RWPE2 (cell line): ENCODE measurements around the gene FAM118A.
"Not testable (repeated sequence)": the region's sequence is repeated elsewhere in the genome, so short reads cannot be mapped to it uniquely, and the experiment has no call there.

Experiments used
- ATAC-seq: fragments of 200-7000 bp; cut with Tn5 transposase; 3 replicates; pipeline ENCODE4 v1.9.1; 2021; ENCODE audit warnings: low read depth
- DNase-seq: peaks from one replicate; pipeline ENCODE4 v3.0.0-alpha.2; 2020; ENCODE audit warnings: low spot score
- H3K27ac ChIP-seq: fragments of 450-650 bp; 2 replicates; pipeline ENCODE4 v1.5.1; 2017; ENCODE audit warnings: mild to moderate bottlenecking; ENCODE audit not compliant: poor library complexity, severe bottlenecking
- H3K27me3 ChIP-seq: fragments of 250-450 bp; sonication (Bioruptor Pico); 2 replicates; pipeline ENCODE4 v1.5.1; 2021; ENCODE audit warnings: mild to moderate bottlenecking, moderate library complexity; ENCODE audit not compliant: insufficient read depth, poor library complexity, severe bottlenecking
- H3K36me3 ChIP-seq: fragments of 250-450 bp; sonication (Bioruptor Pico); 2 replicates; pipeline ENCODE4 v1.5.1; 2020; ENCODE audit warnings: low read depth, mild to moderate bottlenecking, moderate library complexity
- H3K4me1 ChIP-seq: fragments of 250-450 bp; sonication (Bioruptor Pico); 2 replicates; pipeline ENCODE4 v1.5.1; 2021; ENCODE audit warnings: mild to moderate bottlenecking, moderate library complexity; ENCODE audit not compliant: insufficient read depth, poor library complexity, severe bottlenecking
- H3K4me3 ChIP-seq: fragments of 250-450 bp; sonication (Bioruptor Pico); 2 replicates; pipeline ENCODE4 v1.5.1; 2021; ENCODE audit warnings: mild to moderate bottlenecking, moderate library complexity; ENCODE audit not compliant: severe bottlenecking
- H3K9me3 ChIP-seq: fragments of 250-450 bp; sonication (Bioruptor Pico); 2 replicates; pipeline ENCODE4 v1.5.1; 2021; ENCODE audit warnings: mild to moderate bottlenecking, moderate library complexity; ENCODE audit not compliant: severe bottlenecking
- CTCF ChIP-seq: fragments of 450-650 bp; IDR thresholded peaks from one replicate; pipeline ENCODE4 v1.5.1; 2017; ENCODE audit warnings: mild to moderate bottlenecking, moderate library complexity; ENCODE audit not compliant: poor library complexity, severe bottlenecking

FAM118A gene

DNA sequence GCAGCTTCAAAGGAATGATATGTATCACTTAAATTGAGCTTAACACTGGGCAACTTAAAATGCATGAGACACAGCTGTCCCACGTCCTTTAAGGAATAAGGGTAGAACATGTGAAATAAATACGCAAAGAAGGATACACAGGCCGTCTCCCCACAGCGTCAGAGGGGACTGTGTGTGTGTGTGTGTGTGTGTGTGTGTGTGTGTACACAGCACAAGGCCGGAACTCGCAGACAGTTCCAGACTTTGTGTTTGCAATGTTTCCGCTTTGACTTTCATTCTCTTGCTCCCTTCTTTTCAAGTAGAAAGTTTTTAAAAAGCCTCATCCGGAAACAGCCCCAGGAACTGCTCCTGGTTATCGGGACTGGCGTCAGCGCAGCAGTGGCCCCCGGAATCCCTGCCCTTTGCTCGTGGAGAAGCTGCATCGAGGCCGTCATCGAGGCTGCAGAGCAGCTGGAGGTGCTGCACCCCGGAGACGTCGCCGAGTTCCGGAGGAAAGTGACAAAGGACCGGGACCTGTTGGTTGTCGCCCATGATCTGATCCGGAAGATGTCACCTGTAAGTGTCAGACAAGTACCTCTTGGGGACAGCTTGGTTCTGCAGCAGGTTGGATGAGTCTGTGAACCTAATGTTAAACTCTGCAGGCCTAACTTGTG lies 13.3 kb downstream of the FAM118A start:
- ATAC-seq (no peak), DNase-seq (no peak)
- Histone ChIP-seq H3K4me3 (no peak overlapping the region), H3K27ac (no peak overlapping the region), H3K27me3 (no peaks in the 10 kb centered on the region), H3K9me3 (no peaks in the 10 kb centered on the region), H3K36me3 (peaks cover 29% of the 10 kb centered on the region), H3K4me1 (peaks cover 10% of the 10 kb centered on the region)
- no peak for TF ChIP-seq CTCF

- no peak for DNase-seq
- H3K36me3 ChIP-seq: peaks cover 30% of the 10 kb centered on the region
Measured at GRCh38 chr22:45323695-45324094, 14.0 kb downstream of the FAM118A start.

DNA sequence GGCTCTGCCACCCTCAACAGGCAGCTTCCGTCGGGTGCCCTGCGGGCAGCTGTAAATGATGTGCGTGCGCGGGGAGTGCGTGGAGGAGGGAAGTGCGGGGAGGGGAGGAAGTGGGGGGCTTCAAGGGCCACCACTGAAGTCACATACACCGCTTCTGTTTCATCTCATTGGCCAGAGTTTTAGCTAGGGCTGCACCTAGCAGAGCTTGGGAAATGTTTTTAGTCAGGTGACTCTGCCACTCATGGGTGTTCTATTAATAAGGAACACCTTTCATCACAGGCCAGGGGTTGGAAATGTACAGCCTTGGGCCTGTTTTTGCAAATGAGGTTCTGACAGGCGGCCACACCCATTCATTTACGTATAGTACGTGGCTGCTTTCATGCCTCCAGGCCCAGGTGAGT lies 14.6 kb downstream of the FAM118A start:
- DNase-seq (no peak), ATAC-seq (no peak)
- Histone ChIP-seq H3K27me3 (no peaks in the 10 kb centered on the region), H3K4me3 (no peak overlapping the region), H3K4me1 (no peaks in the 10 kb centered on the region), H3K27ac (no peak overlapping the region), H3K36me3 (peaks cover 36% of the 10 kb centered on the region), H3K9me3 (no peaks in the 10 kb centered on the region)
- TF ChIP-seq CTCF: no peak

More at GRCh38 chr22:45323695-45324094, 14.0 kb downstream of the FAM118A start:
- H3K4me1 ChIP-seq: peaks cover 3% of the 10 kb centered on the region
- no peak for ATAC-seq
- no peak for TF ChIP-seq CTCF
- H3K4me3 ChIP-seq: no peak overlapping the region
- H3K27ac ChIP-seq: no peak overlapping the region
- no peaks in the 10 kb centered on the region for H3K9me3 ChIP-seq
- no peaks in the 10 kb centered on the region for H3K27me3 ChIP-seq

GRCh38 chr22:45328261-45328660 lies 18.5 kb downstream of the FAM118A start:
- ATAC-seq, H3K4me1 ChIP-seq, DNase-seq, H3K4me3 ChIP-seq, H3K27me3 ChIP-seq, H3K27ac ChIP-seq, H3K9me3 ChIP-seq: not testable (repeated sequence)
- H3K36me3 ChIP-seq: peaks cover 45% of the 10 kb centered on the region

GRCh38 chr22:45328822-45329529 lies 19.2 kb downstream of the FAM118A start:
- peaks cover 38% of the 10 kb centered on the region for H3K36me3 ChIP-seq
- H3K4me1 ChIP-seq: peaks cover 5% of the 10 kb centered on the region
- H3K4me3 ChIP-seq: no peak overlapping the region
- TF ChIP-seq CTCF: no peak
- no peaks in the 10 kb centered on the region for H3K27me3 ChIP-seq
- H3K9me3 ChIP-seq: no peaks in the 10 kb centered on the region
- H3K27ac ChIP-seq: no peak overlapping the region
- ATAC-seq (no peak), DNase-seq (no peak)
